ENCODE measurements around the gene ZBTB20. TPM values are rescaled to one million over a fixed set of nuclear protein-coding genes. Genes with fewer than 3 reads are reported as not detected.

Gene ZBTB20
- total RNA-seq, 1 donor = 32.9 TPM

DNA sequence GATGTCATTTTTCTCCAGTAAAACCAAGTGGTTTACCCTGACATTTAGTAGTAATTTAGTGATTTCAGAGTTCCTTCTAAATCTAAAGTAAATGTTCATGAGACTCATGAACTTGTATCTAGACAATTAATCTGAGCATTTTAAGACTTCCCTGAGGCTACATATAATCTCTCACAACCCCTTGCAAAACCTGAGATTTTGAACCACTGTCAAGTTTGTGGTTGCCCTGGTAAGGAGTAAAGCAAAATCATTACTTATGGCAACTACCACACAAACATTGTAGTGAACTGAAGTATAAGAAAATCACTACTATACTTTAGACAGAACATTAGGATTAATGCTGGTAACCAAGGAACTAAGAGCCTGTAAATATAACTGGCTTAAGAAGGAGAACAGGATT lies 483.1 kb downstream of the ZBTB20 start:
- H4K20me1 ChIP-seq (ENCODE audit: insufficient read depth, low read length) = no peaks in the 10 kb centered on the region
- no peaks in the 10 kb centered on the region for H3K9me3 ChIP-seq (ENCODE audit: low read depth, low read length)
- no peak overlapping the region for H3K27ac ChIP-seq (ENCODE audit: low read depth, low read length)
- no peak overlapping the region for H3K4me3 ChIP-seq (ENCODE audit: insufficient read depth, low read length)
- no peak for DNase-seq (ENCODE audit: insufficient read length, low spot score, missing footprints)
- no peaks in the 10 kb centered on the region for H3K36me3 ChIP-seq (ENCODE audit: insufficient read depth, low read length)
- H3K4me1 ChIP-seq (ENCODE audit: insufficient read depth, low read length) = peaks cover 15% of the 10 kb centered on the region
- no peak overlapping the region for H2AFZ ChIP-seq (ENCODE audit: low read length)
- TF ChIP-seq, protein P1, sequence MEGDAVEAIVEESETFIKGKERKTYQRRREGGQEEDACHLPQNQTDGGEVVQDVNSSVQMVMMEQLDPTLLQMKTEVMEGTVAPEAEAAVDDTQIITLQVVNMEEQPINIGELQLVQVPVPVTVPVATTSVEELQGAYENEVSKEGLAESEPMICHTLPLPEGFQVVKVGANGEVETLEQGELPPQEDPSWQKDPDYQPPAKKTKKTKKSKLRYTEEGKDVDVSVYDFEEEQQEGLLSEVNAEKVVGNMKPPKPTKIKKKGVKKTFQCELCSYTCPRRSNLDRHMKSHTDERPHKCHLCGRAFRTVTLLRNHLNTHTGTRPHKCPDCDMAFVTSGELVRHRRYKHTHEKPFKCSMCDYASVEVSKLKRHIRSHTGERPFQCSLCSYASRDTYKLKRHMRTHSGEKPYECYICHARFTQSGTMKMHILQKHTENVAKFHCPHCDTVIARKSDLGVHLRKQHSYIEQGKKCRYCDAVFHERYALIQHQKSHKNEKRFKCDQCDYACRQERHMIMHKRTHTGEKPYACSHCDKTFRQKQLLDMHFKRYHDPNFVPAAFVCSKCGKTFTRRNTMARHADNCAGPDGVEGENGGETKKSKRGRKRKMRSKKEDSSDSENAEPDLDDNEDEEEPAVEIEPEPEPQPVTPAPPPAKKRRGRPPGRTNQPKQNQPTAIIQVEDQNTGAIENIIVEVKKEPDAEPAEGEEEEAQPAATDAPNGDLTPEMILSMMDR (IDR thresholded peaks at IDR 0.05; ENCODE audit: extremely low read depth, low read depth, low read length) = no peak
- no peaks in the 10 kb centered on the region for H3K27me3 ChIP-seq (ENCODE audit: insufficient read depth, low read length)
- no peak overlapping the region for H3K4me2 ChIP-seq (ENCODE audit: insufficient read depth, low read length)
- no peaks in the 10 kb centered on the region for H3K79me2 ChIP-seq (ENCODE audit: insufficient read depth, low read length)

DNA sequence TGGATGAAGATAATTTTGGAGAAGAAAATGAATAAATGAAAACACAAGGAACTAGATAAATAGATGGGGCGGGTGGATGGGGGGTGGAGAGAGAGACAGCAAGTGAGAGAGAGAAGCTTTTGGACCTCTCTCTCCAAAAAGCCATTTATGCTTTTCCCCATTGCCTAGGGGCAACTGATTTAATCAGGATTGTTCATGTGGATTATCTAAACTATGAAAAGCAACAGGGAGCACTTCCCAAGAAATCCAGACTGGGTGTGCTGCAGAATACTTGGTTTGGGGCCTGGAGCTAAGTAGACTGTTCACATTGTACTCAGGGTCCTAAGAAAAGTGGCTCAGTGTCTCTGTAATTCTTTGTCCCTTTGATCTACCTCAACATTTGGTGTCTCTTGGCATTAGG lies 486.3 kb downstream of the ZBTB20 start:
- no peaks in the 10 kb centered on the region for H3K79me2 ChIP-seq (ENCODE audit: insufficient read depth, low read length)
- H3K9me3 ChIP-seq (ENCODE audit: low read depth, low read length) = no peaks in the 10 kb centered on the region
- H2AFZ ChIP-seq (ENCODE audit: low read length) = no peak overlapping the region
- H3K4me3 ChIP-seq (ENCODE audit: insufficient read depth, low read length) = no peak overlapping the region
- DNase-seq (ENCODE audit: insufficient read length, low spot score, missing footprints) = no peak
- no peaks in the 10 kb centered on the region for H3K36me3 ChIP-seq (ENCODE audit: insufficient read depth, low read length)
- no peaks in the 10 kb centered on the region for H3K27me3 ChIP-seq (ENCODE audit: insufficient read depth, low read length)
- H3K4me2 ChIP-seq (ENCODE audit: insufficient read depth, low read length) = no peak overlapping the region
- peak overlapping the region; percentile 10 for H3K27ac ChIP-seq (ENCODE audit: low read depth, low read length)
- peaks cover 15% of the 10 kb centered on the region for H3K4me1 ChIP-seq (ENCODE audit: insufficient read depth, low read length)
- no peaks in the 10 kb centered on the region for H4K20me1 ChIP-seq (ENCODE audit: insufficient read depth, low read length)
- TF ChIP-seq, protein P1 (IDR thresholded peaks at IDR 0.05; ENCODE audit: extremely low read depth, low read depth, low read length) = no peak

DNA sequence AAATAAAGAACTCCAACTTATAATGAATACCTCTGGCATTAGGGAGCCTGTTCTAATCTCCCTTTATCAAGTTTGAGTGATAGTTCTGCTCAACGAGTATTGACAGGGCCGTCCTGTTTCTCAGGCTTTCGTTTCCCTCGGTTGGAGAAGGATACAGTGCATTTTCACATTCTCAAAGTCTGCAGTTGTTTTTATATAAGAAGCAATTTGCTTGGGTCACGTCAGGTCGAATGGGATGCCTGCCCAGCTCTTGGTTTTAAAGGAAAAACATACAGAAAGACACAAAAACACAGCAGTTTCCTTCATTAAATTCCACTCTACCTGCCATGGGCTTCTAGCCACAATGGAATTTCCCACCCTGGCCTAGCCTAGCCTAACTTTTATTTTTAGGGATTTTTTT lies 487.0 kb downstream of the ZBTB20 start:
- no peaks in the 10 kb centered on the region for H3K27me3 ChIP-seq (ENCODE audit: insufficient read depth, low read length)
- TF ChIP-seq, protein P1 (IDR thresholded peaks at IDR 0.05; ENCODE audit: extremely low read depth, low read depth, low read length) = no peak
- H3K27ac ChIP-seq (ENCODE audit: low read depth, low read length) = peak overlapping the region; percentile 53
- H2AFZ ChIP-seq (ENCODE audit: low read length) = peak overlapping the region; percentile 71
- H3K4me2 ChIP-seq (ENCODE audit: insufficient read depth, low read length) = peak overlapping the region; percentile 76
- no peaks in the 10 kb centered on the region for H3K79me2 ChIP-seq (ENCODE audit: insufficient read depth, low read length)
- H3K4me3 ChIP-seq (ENCODE audit: insufficient read depth, low read length) = peak overlapping the region; percentile 49
- H3K9me3 ChIP-seq (ENCODE audit: low read depth, low read length) = no peaks in the 10 kb centered on the region
- H4K20me1 ChIP-seq (ENCODE audit: insufficient read depth, low read length) = no peaks in the 10 kb centered on the region
- DNase-seq (ENCODE audit: insufficient read length, low spot score, missing footprints) = no peak
- peaks cover 15% of the 10 kb centered on the region for H3K4me1 ChIP-seq (ENCODE audit: insufficient read depth, low read length)
- H3K36me3 ChIP-seq (ENCODE audit: insufficient read depth, low read length) = no peaks in the 10 kb centered on the region

DNA sequence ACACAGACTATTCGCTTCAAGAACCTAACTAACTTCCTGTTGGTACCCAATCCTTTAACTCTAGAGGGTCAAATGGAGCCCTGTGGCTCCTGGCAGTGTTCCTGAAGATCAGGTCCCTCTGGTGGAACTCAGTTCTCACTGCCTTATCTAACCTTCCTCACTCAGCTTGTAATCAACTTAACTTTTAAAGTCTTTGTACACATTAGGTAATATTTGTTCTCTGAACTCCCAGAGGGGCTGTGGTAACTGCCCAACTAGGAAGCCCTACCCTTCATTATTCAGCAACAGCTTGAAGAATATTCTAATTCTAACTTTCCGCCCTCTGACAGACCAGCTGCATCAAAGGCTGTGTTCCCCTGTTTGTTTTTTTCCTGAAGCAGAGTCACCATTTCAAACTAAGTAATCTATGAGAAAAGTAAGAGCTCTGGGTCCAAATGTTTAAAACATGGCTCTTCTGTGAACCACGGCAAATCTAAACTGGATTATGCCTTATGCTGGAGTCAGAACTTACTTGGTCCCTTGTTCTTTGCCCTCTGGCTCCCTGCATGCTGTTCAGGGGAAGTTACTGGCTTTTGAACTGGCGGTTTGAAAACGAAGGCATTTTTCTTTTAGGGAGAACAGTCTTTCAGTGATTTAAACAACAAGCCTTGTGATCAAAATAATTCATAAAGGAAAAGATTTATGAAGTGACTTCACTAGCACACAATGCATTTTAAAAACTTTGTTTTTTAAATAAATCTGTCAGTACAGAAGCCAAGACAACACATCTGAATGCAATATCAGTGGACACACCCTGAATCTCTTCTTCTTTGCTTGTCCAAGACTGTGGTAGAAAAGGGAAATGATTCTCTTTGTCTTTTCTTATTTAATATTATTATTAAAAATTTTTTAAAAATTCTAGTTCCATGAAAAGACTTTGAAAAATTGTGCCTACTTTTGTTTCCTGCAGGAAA lies 487.7 kb downstream of the ZBTB20 start:
- no peaks in the 10 kb centered on the region for H3K9me3 ChIP-seq (ENCODE audit: low read depth, low read length)
- TF ChIP-seq, protein P1 (IDR thresholded peaks at IDR 0.05; ENCODE audit: extremely low read depth, low read depth, low read length) = no peak
- H4K20me1 ChIP-seq (ENCODE audit: insufficient read depth, low read length) = no peaks in the 10 kb centered on the region
- no peaks in the 10 kb centered on the region for H3K27me3 ChIP-seq (ENCODE audit: insufficient read depth, low read length)
- H3K36me3 ChIP-seq (ENCODE audit: insufficient read depth, low read length) = no peaks in the 10 kb centered on the region
- no peaks in the 10 kb centered on the region for H3K79me2 ChIP-seq (ENCODE audit: insufficient read depth, low read length)
- peaks cover 15% of the 10 kb centered on the region for H3K4me1 ChIP-seq (ENCODE audit: insufficient read depth, low read length)
- H2AFZ ChIP-seq (ENCODE audit: low read length) = peak overlapping the region; percentile 39
- H3K4me3 ChIP-seq (ENCODE audit: insufficient read depth, low read length) = no peak overlapping the region
- H3K27ac ChIP-seq (ENCODE audit: low read depth, low read length) = peak overlapping the region; percentile 53
- H3K4me2 ChIP-seq (ENCODE audit: insufficient read depth, low read length) = peak overlapping the region; percentile 76
- no peak for DNase-seq (ENCODE audit: insufficient read length, low spot score, missing footprints)
